ENCODE results near the gene NCBP2.
A peak's percentile ranks its signal among the peaks of the same experiment; 100 is the strongest.

Gene NCBP2

GRCh38 chr3:196942226-196942914 lies at the start of gene NCBP2:
NCBP2 (minus strand) TSS chr3:196942528; CDS start chr3:196942503, 25 bp downstream.
- peak; percentile 99 for DNase-seq

GRCh38 chr3:196991581-196992460 lies 49.5 kb upstream of the NCBP2 start:
- DNase-seq: no peak

- no peak for DNase-seq
These were observed 48.3 kb upstream of the NCBP2 start for GRCh38 chr3:196990601-196991007.

GRCh38 chr3:196989721-196990262 lies 47.5 kb upstream of the NCBP2 start:
- no peak for DNase-seq

GRCh38 chr3:196988241-196989029 lies 46.1 kb upstream of the NCBP2 start:
- no peak for DNase-seq

GRCh38 chr3:196987022-196987421 lies 44.7 kb upstream of the NCBP2 start:
- DNase-seq: no peak

GRCh38 chr3:196985954-196986885 lies 43.9 kb upstream of the NCBP2 start:
- DNase-seq: no peak

- DNase-seq: no peak
These were observed 43.0 kb upstream of the NCBP2 start for GRCh38 chr3:196985298-196985697.

- no peak for DNase-seq
These were observed 40.9 kb upstream of the NCBP2 start for GRCh38 chr3:196983186-196983585.

GRCh38 chr3:196981657-196982056 lies 39.3 kb upstream of the NCBP2 start:
- no peak for DNase-seq

- no peak for DNase-seq
These were observed 37.2 kb upstream of the NCBP2 start for GRCh38 chr3:196979545-196979944.

- DNase-seq: no peak
These were observed 34.6 kb upstream of the NCBP2 start for GRCh38 chr3:196976941-196977340.

- DNase-seq: no peak
These were observed 33.0 kb upstream of the NCBP2 start for GRCh38 chr3:196975349-196975748.

GRCh38 chr3:196974661-196975060 lies 32.3 kb upstream of the NCBP2 start:
- no peak for DNase-seq

- DNase-seq: no peak
These were observed 28.9 kb upstream of the NCBP2 start for GRCh38 chr3:196971094-196971698.

GRCh38 chr3:196970547-196971093 lies 28.3 kb upstream of the NCBP2 start:
- DNase-seq: no peak

- peak; percentile 69 for DNase-seq
These were observed 27.6 kb upstream of the NCBP2 start for GRCh38 chr3:196969660-196970546.

GRCh38 chr3:196969134-196969659 lies 26.9 kb upstream of the NCBP2 start:
- DNase-seq: peak; percentile 50

- DNase-seq: no peak
These were observed 26.2 kb upstream of the NCBP2 start, which contains the start of gene PIGZ for GRCh38 chr3:196968233-196969133. PIGZ (minus strand) TSS chr3:196968833; CDS start chr3:196952031, 16,802 bp downstream.
